Naive B cell (primary cell): ENCODE data around the gene FOXJ1. TPM values are rescaled to one million over a fixed set of nuclear protein-coding genes. Genes with fewer than 3 reads are reported as not detected.

Experiments
- ATAC-seq, 2 donors: fragments of 150-1000 bp; cut with Tn5 transposase; 2 replicates each; pipeline ENCODE4 v1.10.0; 2021; ENCODE audit warnings: low read depth in 2 of 2, mild to moderate bottlenecking in 2 of 2, moderate library complexity in 2 of 2
- DNase-seq: peaks from one replicate; pipeline ENCODE4 v3.0.0; 2022
- H3K27ac Mint-ChIP-seq, 6 donors: one replicate each; pipeline ENCODE4 v1.8.0; 2020 to 2022; ENCODE audit warnings: mild to moderate bottlenecking in 6 of 6, mixed read lengths in 6 of 6, moderate library complexity in 5 of 6, inconsistent platforms in 2 of 6
- H3K27me3 Mint-ChIP-seq, 3 donors: one replicate each; pipeline ENCODE4 v1.8.0; 2021 to 2022; ENCODE audit warnings: mixed read lengths in 3 of 3, mild to moderate bottlenecking in 1 of 3
- H3K36me3 Mint-ChIP-seq, 2 donors: one replicate each; pipeline ENCODE4 v1.8.0; 2020 to 2022; ENCODE audit warnings: mixed read lengths in 2 of 2, inconsistent platforms in 1 of 2, mild to moderate bottlenecking in 1 of 2
- H3K4me1 Mint-ChIP-seq, 3 donors: one replicate each; pipeline ENCODE4 v1.8.0; 2020 to 2022; ENCODE audit warnings: mixed read lengths in 3 of 3, inconsistent platforms in 1 of 3, mild to moderate bottlenecking in 1 of 3, moderate library complexity in 1 of 3
- H3K4me3 Mint-ChIP-seq, 8 donors: one replicate each; pipeline ENCODE4 v1.8.0; 2020 to 2022; ENCODE audit warnings: mild to moderate bottlenecking in 8 of 8, mixed read lengths in 8 of 8, moderate library complexity in 8 of 8, inconsistent platforms in 2 of 8
- H3K9me3 Mint-ChIP-seq, 7 donors: one replicate each; pipeline ENCODE4 v1.8.0; 2020 to 2022; ENCODE audit warnings: mixed read lengths in 7 of 7, mild to moderate bottlenecking in 5 of 7, inconsistent platforms in 2 of 7, moderate library complexity in 1 of 7
- polyA plus RNA-seq, 6 donors: library from polyadenylated mRNA; unstranded; fragments of 300-500 nt; fragmentation: Illumina TruSeq; gene quantifications; one replicate each; pipeline ENCODE4 v1.2.3, GENCODE V29; 2021; ENCODE audit warnings: low read depth in 6 of 6

Gene FOXJ1
- polyA plus RNA-seq, 6 donors from 2014 or later: not detected

DNA sequence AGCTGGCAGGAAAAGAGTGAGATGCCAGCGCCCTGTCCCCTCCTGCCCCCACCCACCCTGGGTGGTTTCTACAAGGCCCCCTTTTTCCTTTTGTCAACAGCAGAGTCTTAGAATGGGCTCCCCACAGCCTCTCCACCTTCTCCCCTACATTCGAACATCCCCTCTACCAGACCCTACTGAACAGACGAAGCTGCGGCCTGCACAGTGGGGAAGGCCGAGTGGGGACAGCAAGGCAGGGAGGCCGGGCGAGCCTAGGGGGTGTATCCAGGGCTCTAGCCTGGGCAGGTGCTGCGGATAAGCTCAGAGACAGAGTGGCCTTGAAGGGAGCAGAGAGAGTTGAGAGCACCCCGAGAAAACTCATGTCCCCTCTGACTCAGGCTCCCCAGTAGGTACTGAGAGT is 54.7 kb downstream of the FOXJ1 start:
- H3K4me3 Mint-ChIP-seq: no peak overlapping the region
- H3K4me1 Mint-ChIP-seq: peaks cover 0 to 3% (median 0%) of the 10 kb centered on the region in 3 donors
- peak overlapping the region in 1 of 6 donors; percentile 47 for H3K27ac Mint-ChIP-seq
- no peaks in the 10 kb centered on the region for H3K27me3 Mint-ChIP-seq
- ATAC-seq (no peak), DNase-seq (no peak)
- H3K9me3 Mint-ChIP-seq: no peaks in the 10 kb centered on the region
- peaks cover 0 to 28% of the 10 kb centered on the region in 2 donors for H3K36me3 Mint-ChIP-seq

Other genes with a start within 250 kb of the FOXJ1 start
- 10 to 100 TPM; 15.4 to 33.0 (median 23.4) TPM for gene TRIM65, start 244.3 kb downstream of the FOXJ1 start, polyA plus RNA-seq
- 10 to 100 TPM; 47.3 to 68.8 (median 59.7) TPM for gene MRPL38, start 236.4 kb downstream of the FOXJ1 start, polyA plus RNA-seq
- gene FBF1, start 200.2 kb downstream of the FOXJ1 start, polyA plus RNA-seq: 1 to 10 TPM; 1.5 to 5.0 (median 2.9) TPM
- 10 to 100 TPM in 3 of 6 donors, 1 to 10 TPM in 3; 6.4 to 15.5 (median 10.6) TPM for gene ACOX1, start 162.1 kb downstream of the FOXJ1 start, polyA plus RNA-seq
- gene TEN1, start 162.0 kb downstream of the FOXJ1 start, polyA plus RNA-seq: 10 to 100 TPM; 24.4 to 62.0 (median 31.3) TPM
- 1 to 10 TPM in 1 of 6 donors, under 1 TPM in 3, not detected in 2; 0.66 to 5.9 (median 0.76) TPM for gene CDK3, start 140.4 kb downstream of the FOXJ1 start, polyA plus RNA-seq
- gene EVPL, start 113.9 kb downstream of the FOXJ1 start, polyA plus RNA-seq: not detected
- gene SRP68, start 68.7 kb downstream of the FOXJ1 start, polyA plus RNA-seq: 10 to 100 TPM; 31.4 to 68.1 (median 53.0) TPM
- 1 to 10 TPM in 2 of 6 donors, under 1 TPM in 3, not detected in 1; 0.31 to 2.6 (median 0.72) TPM for gene GALR2, start 66.5 kb downstream of the FOXJ1 start, polyA plus RNA-seq
- gene ZACN, start 62.1 kb downstream of the FOXJ1 start, polyA plus RNA-seq: 1 to 10 TPM in 2 of 6 donors, under 1 TPM in 2, not detected in 2; 0.70 to 1.6 (median 1.1) TPM
- 10 to 100 TPM; 40.8 to 64.9 (median 54.0) TPM for gene EXOC7, start 37.5 kb downstream of the FOXJ1 start, polyA plus RNA-seq
- under 1 TPM in 5 of 6 donors, not detected in 1; 0.09 to 0.71 (median 0.22) TPM for gene RNF157, start 99.2 kb upstream of the FOXJ1 start, polyA plus RNA-seq
- 1 to 10 TPM; 2.5 to 6.2 (median 4.6) TPM for gene UBALD2, start 124.1 kb upstream of the FOXJ1 start, polyA plus RNA-seq
- under 1 TPM in 2 of 6 donors, not detected in 4; 0.20 to 0.38 TPM for gene QRICH2, start 167.0 kb upstream of the FOXJ1 start, polyA plus RNA-seq
- 10 to 100 TPM; 46.0 to 81.3 (median 54.4) TPM for gene PRPSAP1, start 212.7 kb upstream of the FOXJ1 start, polyA plus RNA-seq
- 1 to 10 TPM in 1 of 6 donors, under 1 TPM in 1, not detected in 4; 0.22 to 1.7 TPM for gene SPHK1, start 243.4 kb upstream of the FOXJ1 start, polyA plus RNA-seq